ENCODE measurements around the gene ELAC2.

ELAC2 gene

GRCh38 chr17:13024526-13025257 is 6.9 kb upstream of the ELAC2 start:
- in situ Hi-C loops (cut with HindIII; ENCODE audit: low sequenced_read_pairs), result no loop called here

- in situ Hi-C loops (cut with HindIII; ENCODE audit: low sequenced_read_pairs), result no loop called here
Observed at GRCh38 chr17:13024016-13024415, 6.2 kb upstream of the ELAC2 start.

- in situ Hi-C loops (cut with HindIII; ENCODE audit: low sequenced_read_pairs), result no loop called here
Observed at GRCh38 chr17:13016881-13017654, 759 bp downstream of the ELAC2 start.

- in situ Hi-C loops (cut with HindIII; ENCODE audit: low sequenced_read_pairs), result no loop called here
Observed at GRCh38 chr17:13014801-13015200, 3.0 kb downstream of the ELAC2 start.

GRCh38 chr17:13010959-13011358 is 6.9 kb downstream of the ELAC2 start:
- in situ Hi-C loops (cut with HindIII; ENCODE audit: low sequenced_read_pairs), result no loop called here

- in situ Hi-C loops (cut with HindIII; ENCODE audit: low sequenced_read_pairs), result no loop called here
Observed at GRCh38 chr17:13008461-13008860, 9.4 kb downstream of the ELAC2 start.

GRCh38 chr17:13005530-13005929 is 12.3 kb downstream of the ELAC2 start:
- in situ Hi-C loops (cut with HindIII; ENCODE audit: low sequenced_read_pairs), result no loop called here

GRCh38 chr17:13004336-13004735 is 13.5 kb downstream of the ELAC2 start:
- in situ Hi-C loops (cut with HindIII; ENCODE audit: low sequenced_read_pairs), result no loop called here

GRCh38 chr17:13003927-13004326 is 13.9 kb downstream of the ELAC2 start:
- in situ Hi-C loops (cut with HindIII; ENCODE audit: low sequenced_read_pairs), result no loop called here

- in situ Hi-C loops (cut with HindIII; ENCODE audit: low sequenced_read_pairs), result no loop called here
Observed at GRCh38 chr17:13003454-13003851, 14.4 kb downstream of the ELAC2 start.

GRCh38 chr17:13002761-13003453 is 14.9 kb downstream of the ELAC2 start:
- in situ Hi-C loops (cut with HindIII; ENCODE audit: low sequenced_read_pairs), result no loop called here

GRCh38 chr17:13001991-13002615 is 15.7 kb downstream of the ELAC2 start:
- in situ Hi-C loops (cut with HindIII; ENCODE audit: low sequenced_read_pairs), result no loop called here

- in situ Hi-C loops (cut with HindIII; ENCODE audit: low sequenced_read_pairs), result no loop called here
Observed at GRCh38 chr17:13000561-13000960, 17.3 kb downstream of the ELAC2 start.

GRCh38 chr17:12998874-12999273 is 19.0 kb downstream of the ELAC2 start:
- in situ Hi-C loops (cut with HindIII; ENCODE audit: low sequenced_read_pairs), result no loop called here

GRCh38 chr17:12998461-12998860 is 19.4 kb downstream of the ELAC2 start:
- in situ Hi-C loops (cut with HindIII; ENCODE audit: low sequenced_read_pairs), result no loop called here

- in situ Hi-C loops (cut with HindIII; ENCODE audit: low sequenced_read_pairs), result no loop called here
Observed at GRCh38 chr17:12996941-12997340, 20.9 kb downstream of the ELAC2 start.

GRCh38 chr17:12996357-12996756 is 21.5 kb downstream of the ELAC2 start:
- in situ Hi-C loops (cut with HindIII; ENCODE audit: low sequenced_read_pairs), result no loop called here

- in situ Hi-C loops (cut with HindIII; ENCODE audit: low sequenced_read_pairs), result no loop called here
Observed at GRCh38 chr17:12995896-12996295, 21.9 kb downstream of the ELAC2 start.

GRCh38 chr17:12995106-12995895 is 22.5 kb downstream of the ELAC2 start:
- in situ Hi-C loops (cut with HindIII; ENCODE audit: low sequenced_read_pairs), result no loop called here

- in situ Hi-C loops (cut with HindIII; ENCODE audit: low sequenced_read_pairs), result no loop called here
Observed at GRCh38 chr17:12994341-12995074, 23.3 kb downstream of the ELAC2 start.
